Adrenal gland (tissue), 12 donors: ENCODE results near the gene MAP1LC3B2. TPM values are rescaled to one million over a fixed set of nuclear protein-coding genes. Genes with fewer than 3 reads are reported as not detected.

Experiments
- DNase-seq, 7 donors: peaks; one replicate each; pipeline ENCODE4 v3.0.0-alpha.2; 2019 to 2020
- H3K27ac ChIP-seq, 5 donors: fragments of 200-600 bp; sonication (generic) in 4 of 5; 1 replicate in 3 of 5; 2 replicates in 2 of 5; pipeline versions ENCODE4 v1.5.1 to v1.8.0; 2016 to 2020; ENCODE audit warnings: mild to moderate bottlenecking in 1 of 5
- H3K27me3 ChIP-seq: fragments of 200-600 bp; 2 replicates; pipeline ENCODE4 v1.8.0; 2021
- H3K36me3 ChIP-seq, 2 donors: fragments of 200-600 bp; replicated peaks in 1 of 2; 1 replicate in 1 of 2; 2 replicates in 1 of 2; pipeline versions ENCODE4 v1.5.1 to v1.8.0; 2018 to 2022
- H3K4me1 ChIP-seq, 2 donors: fragments of 200-600 bp; replicated peaks in 1 of 2; 1 replicate in 1 of 2; 2 replicates in 1 of 2; pipeline versions ENCODE4 v1.5.1 to v1.8.0; 2018 to 2021
- H3K4me3 ChIP-seq, 4 donors: fragments of 200-600 bp; sonication (generic) in 3 of 4; one replicate each; pipeline ENCODE4 v1.5.1; 2016 to 2018
- H3K9me3 ChIP-seq, 3 donors: fragments of 200-600 bp; sonication (generic) in 1 of 3; replicated peaks in 1 of 3; 1 replicate in 2 of 3; 2 replicates in 1 of 3; pipeline versions ENCODE4 v1.5.1 to v1.8.0; 2016 to 2021
- CTCF ChIP-seq, 6 experiments: fragments of 450-650 bp in 4 of 6; fragments of 200-600 bp in 2 of 6; sonication (generic) in 1 of 6; IDR thresholded peaks; 1 replicate in 5 of 6; 2 replicates in 1 of 6; pipeline versions ENCODE4 v1.5.1 to v1.8.0; 2016 to 2021; ENCODE audit warnings: antibody characterized with exemption in 6 of 6, mild to moderate bottlenecking in 2 of 6, moderate library complexity in 1 of 6
- POLR2A ChIP-seq, 2 donors: fragments of 450-650 bp; IDR thresholded peaks; one replicate each; pipeline ENCODE4 v1.6.1; 2017; ENCODE audit warnings: antibody characterized with exemption in 2 of 2, mild to moderate bottlenecking in 2 of 2, moderate library complexity in 1 of 2
- WGBS, 4 donors: extraction: QIAGEN DNeasy Blood & Tissue Kit in 2 of 4; methylation state at CpG; one replicate each; pipeline versions ENCODE4 v1.1.5 to v1.1.7; 2013 to 2017; 5-methylcytosine and 5-hydroxymethylcytosine counted together
- intact Hi-C, 2 donors: fragments of 100-400 bp; cut with DNase I; formaldehyde crosslinking; loops; one replicate each; pipeline versions ENCODE4 v1.14.1 to v1.15.0; 2022 to 2023
- polyA plus RNA-seq, 3 donors: library from polyadenylated mRNA; stranded (reverse); fragments of 200-250 nt in 2 of 3; fragments of 350-450 nt in 1 of 3; fragmentation: Illumina TruSeq in 1 of 3; extraction: RNeasy Lipid Tissue Mini Kit (QIAGEN cat#74804) in 1 of 3; gene quantifications; one replicate each; pipeline ENCODE4 v1.2.3, GENCODE V29; 2013 to 2014
- total RNA-seq, 9 donors: library from RNA; depleted of rRNA in 4 of 9; stranded (reverse); fragments of >200 nt in 4 of 9; fragments of 120-200 nt in 1 of 9; fragmentation: NEBNext Ultra II Directional in 1 of 9; extraction: Animal tissue kit (Norgen Biotek cat#: 25700) in 1 of 9; gene quantifications; one replicate each; pipeline versions ENCODE4 v1.1.0 to v1.2.4, GENCODE V29; 2013 to 2023
- donor health status: healthy with polysubstance abuse.
- donor health status: Bipolar disorder and iron deficiency.
- donor health status: DM: yes; HTN: yes; CAD: no.
- donor health status: DM: no; HTN: no; CAD: no.
- donor health status: DM: no; HTN: no; CAD: no.
- donor health status: DM: yes; HTN: yes; CAD: no.

The MAP1LC3B2 gene
- total and polyA plus RNA-seq, 12 donors, result 0.54 to 4.6 (median 1.4) TPM; not detected in 1

- no peaks in the 10 kb centered on the region for H3K9me3 ChIP-seq
- H3K4me1 ChIP-seq, result no peaks in the 10 kb centered on the region
- TF ChIP-seq CTCF (IDR thresholded peaks at IDR 0.05), result no peak
- no peak for TF ChIP-seq POLR2A (IDR thresholded peaks at IDR 0.05)
- 85 to 88% (median 87%) methylated on average over 4 of the region's 4 CpGs for WGBS, 4 donors
- H3K27ac ChIP-seq, result no peak overlapping the region
- no peaks in the 10 kb centered on the region for H3K27me3 ChIP-seq
- no peak overlapping the region for H3K4me3 ChIP-seq
- no peak for DNase-seq
- no peaks in the 10 kb centered on the region for H3K36me3 ChIP-seq
- intact Hi-C loops, result no loop called here
Measured at GRCh38 chr12:116517431-116518045, 41.6 kb upstream of the MAP1LC3B2 start.

- Histone ChIP-seq H3K36me3 (no peaks in the 10 kb centered on the region), H3K27ac (no peak overlapping the region), H3K27me3 (no peaks in the 10 kb centered on the region), H3K9me3 (no peaks in the 10 kb centered on the region), H3K4me1 (peaks cover 0 to 4% of the 10 kb centered on the region in 2 donors), H3K4me3 (no peak overlapping the region)
- TF ChIP-seq POLR2A (IDR thresholded peaks at IDR 0.05) (no peak), CTCF (IDR thresholded peaks at IDR 0.05) (no peak)
- DNase-seq, result no peak
- intact Hi-C loops, result no loop called here
- WGBS, 4 donors, result 80 to 94% (median 93%) methylated on average over 8 to 9 of the region's 9 CpGs
Measured at GRCh38 chr12:116520225-116520760, 38.9 kb upstream of the MAP1LC3B2 start.

- Histone ChIP-seq H3K27me3 (no peaks in the 10 kb centered on the region), H3K27ac (no peak overlapping the region), H3K4me1 (peaks cover 0 to 10% of the 10 kb centered on the region in 2 donors), H3K4me3 (no peak overlapping the region), H3K36me3 (no peaks in the 10 kb centered on the region), H3K9me3 (no peaks in the 10 kb centered on the region)
- TF ChIP-seq POLR2A (IDR thresholded peaks at IDR 0.05) (no peak), CTCF (IDR thresholded peaks at IDR 0.05) (no peak)
- 59 to 63% (median 61%) methylated on average over 11 to 15 of the region's 15 CpGs for WGBS, 4 donors
- no peak for DNase-seq
- intact Hi-C loops, result no loop called here
Measured at GRCh38 chr12:116520801-116521471, 38.2 kb upstream of the MAP1LC3B2 start.

- intact Hi-C loops, result no loop called here
- 76 to 88% (median 84%) methylated on average over 10 of the region's 10 CpGs for WGBS, 4 donors
Measured at GRCh38 chr12:116524311-116524710, 34.9 kb upstream of the MAP1LC3B2 start.

More at GRCh38 chr12:116524311-116524710, 34.9 kb upstream of the MAP1LC3B2 start:
- Histone ChIP-seq H3K9me3 (no peaks in the 10 kb centered on the region), H3K36me3 (no peaks in the 10 kb centered on the region), H3K4me3 (no peak overlapping the region), H3K4me1 (peaks cover 0 to 11% of the 10 kb centered on the region in 2 donors), H3K27me3 (no peaks in the 10 kb centered on the region), H3K27ac (no peak overlapping the region)
- no peak for DNase-seq
- TF ChIP-seq POLR2A (IDR thresholded peaks at IDR 0.05) (no peak), CTCF (IDR thresholded peaks at IDR 0.05) (no peak)
